Esophagus muscularis mucosa (tissue), 4 donors: ENCODE measurements around the gene FRMD4A. TPM values are rescaled to one million over a fixed set of nuclear protein-coding genes. Genes with fewer than 3 reads are reported as not detected.
"Not testable (repeated sequence)": the region's sequence is repeated elsewhere in the genome, so short reads cannot be mapped to it uniquely, and the experiment has no call there.

Experiments used
- DNase-seq: peaks from one replicate; pipeline ENCODE4 v3.0.0-alpha.2; 2017; ENCODE audit errors: extremely low spot score
- H3K27ac ChIP-seq, 4 donors: fragments of 200-600 bp; sonication (generic); replicated peaks in 1 of 4; 1 replicate in 3 of 4; 2 replicates in 1 of 4; pipeline ENCODE4 v1.5.1; 2016 to 2019; ENCODE audit warnings: mild to moderate bottlenecking in 1 of 4
- H3K27me3 ChIP-seq, 4 donors: fragments of 200-600 bp; sonication (generic); one replicate each; pipeline versions ENCODE4 v1.5.1 to v1.6.0; 2016 to 2019
- H3K36me3 ChIP-seq, 4 donors: fragments of 200-600 bp; sonication (generic); one replicate each; pipeline ENCODE4 v1.5.1; 2016 to 2019
- H3K4me1 ChIP-seq, 4 donors: fragments of 200-600 bp; sonication (generic); one replicate each; pipeline ENCODE4 v1.5.1; 2016 to 2019
- H3K4me3 ChIP-seq, 4 donors: fragments of 200-600 bp; sonication (generic); 1 replicate in 2 of 4; 2 replicates in 2 of 4; pipeline ENCODE4 v1.5.1; 2016 to 2019; ENCODE audit warnings: mild to moderate bottlenecking in 4 of 4, moderate library complexity in 1 of 4
- H3K9me3 ChIP-seq, 4 donors: fragments of 200-600 bp; sonication (generic); 1 replicate in 3 of 4; 2 replicates in 1 of 4; pipeline ENCODE4 v1.5.1; 2016 to 2019
- CTCF ChIP-seq, 3 experiments: fragments of 200-600 bp in 2 of 3; fragments of 450-650 bp in 1 of 3; sonication (generic) in 2 of 3; IDR thresholded peaks; one replicate each; pipeline ENCODE4 v1.5.1; 2017 to 2019; ENCODE audit warnings: antibody characterized with exemption in 3 of 3, mild to moderate bottlenecking in 2 of 3, moderate library complexity in 1 of 3
- EP300 ChIP-seq: sonication (generic); formaldehyde crosslinking; IDR thresholded peaks from one replicate; pipeline ENCODE4 v1.6.1; 2017; ENCODE audit warnings: antibody characterized with exemption
- POLR2A ChIP-seq: fragments of 450-650 bp; IDR thresholded peaks from one replicate; pipeline ENCODE4 v1.6.1; 2017; ENCODE audit warnings: antibody characterized with exemption, moderate library complexity, mild to moderate bottlenecking, low read depth
- POLR2AphosphoS5 ChIP-seq, 2 donors: sonication (generic); formaldehyde crosslinking; IDR thresholded peaks; one replicate each; pipeline ENCODE4 v1.6.1; 2017; ENCODE audit warnings: antibody characterized with exemption in 2 of 2
- WGBS: methylation state at CpG from one replicate; pipeline ENCODE4 v1.1.5; 2018; 5-methylcytosine and 5-hydroxymethylcytosine counted together
- intact Hi-C: fragments of 100-400 bp; cut with DNase I; formaldehyde crosslinking; loops from one replicate; pipeline ENCODE4 v1.15.1; 2023
- total RNA-seq, 4 donors: library from RNA; depleted of rRNA; stranded (reverse); fragments of >200 nt; gene quantifications; one replicate each; pipeline versions ENCODE4 v1.1.0 to v1.2.1, GENCODE V29; 2016

FRMD4A gene
- total RNA-seq, 4 donors from 2014 or later, result 17.0 to 28.8 (median 21.8) TPM

- no peaks in the 10 kb centered on the region for H3K27me3 ChIP-seq
- DNase-seq, result no peak
- 92% methylated on average over 1 of the region's 1 CpG for WGBS
Observed at GRCh38 chr10:13905281-13905680, 425.4 kb downstream of the FRMD4A start.

GRCh38 chr10:13904064-13904463 lies 426.7 kb downstream of the FRMD4A start:
- H3K4me3 ChIP-seq, result no peak overlapping the region
- H3K27ac ChIP-seq, result no peak overlapping the region
- H3K9me3 ChIP-seq, result no peaks in the 10 kb centered on the region
- intact Hi-C loops, result no loop called here
- WGBS, result 83% methylated on average over 16 of the region's 16 CpGs
- no peak for TF ChIP-seq CTCF (IDR thresholded peaks at IDR 0.05)
- TF ChIP-seq POLR2A, result no peak
- DNase-seq, result no peak
- H3K36me3 ChIP-seq, result no peaks in the 10 kb centered on the region
- no peaks in the 10 kb centered on the region for H3K27me3 ChIP-seq
- no peaks in the 10 kb centered on the region for H3K4me1 ChIP-seq

More at GRCh38 chr10:13905281-13905680, 425.4 kb downstream of the FRMD4A start:
- no peaks in the 10 kb centered on the region for H3K4me1 ChIP-seq
- no peaks in the 10 kb centered on the region for H3K36me3 ChIP-seq
- no peaks in the 10 kb centered on the region for H3K9me3 ChIP-seq
- intact Hi-C loops, result no loop called here
- no peak for TF ChIP-seq POLR2AphosphoS5 (IDR thresholded peaks at IDR 0.05)
- no peak for TF ChIP-seq EP300
- TF ChIP-seq POLR2A, result no peak
- no peak for TF ChIP-seq CTCF (IDR thresholded peaks at IDR 0.05)
- no peak overlapping the region for H3K27ac ChIP-seq
- no peak overlapping the region for H3K4me3 ChIP-seq

GRCh38 chr10:13902868-13903587 lies 427.7 kb downstream of the FRMD4A start:
- Histone ChIP-seq H3K9me3 (no peaks in the 10 kb centered on the region), H3K27ac (no peak overlapping the region), H3K4me3 (no peak overlapping the region), H3K36me3 (no peaks in the 10 kb centered on the region), H3K27me3 (no peaks in the 10 kb centered on the region), H3K4me1 (no peaks in the 10 kb centered on the region)
- no peak for DNase-seq
- TF ChIP-seq CTCF (IDR thresholded peaks at IDR 0.05), result no peak
- no peak for TF ChIP-seq POLR2AphosphoS5 (IDR thresholded peaks at IDR 0.05)
- no peak for TF ChIP-seq POLR2A
- TF ChIP-seq EP300, result no peak
- intact Hi-C loops, result no loop called here
- WGBS, result 94% methylated on average over 6 of the region's 6 CpGs

- intact Hi-C loops, result no loop called here
- no peak overlapping the region for H3K27ac ChIP-seq
- no peak overlapping the region for H3K4me3 ChIP-seq
- H3K4me1 ChIP-seq, result no peaks in the 10 kb centered on the region
- WGBS, result 99% methylated on average over 3 of the region's 3 CpGs
- no peak for DNase-seq
- H3K27me3 ChIP-seq, result no peaks in the 10 kb centered on the region
- no peaks in the 10 kb centered on the region for H3K9me3 ChIP-seq
- H3K36me3 ChIP-seq, result no peaks in the 10 kb centered on the region
- TF ChIP-seq POLR2A (no peak), CTCF (IDR thresholded peaks at IDR 0.05) (no peak), POLR2AphosphoS5 (IDR thresholded peaks at IDR 0.05) (no peak), EP300 (no peak)
Observed at GRCh38 chr10:13899941-13900340, 430.8 kb downstream of the FRMD4A start.

GRCh38 chr10:13896146-13896545 lies 434.6 kb downstream of the FRMD4A start:
- H3K4me3 ChIP-seq, H3K27ac ChIP-seq, DNase-seq, intact Hi-C loops, H3K9me3 ChIP-seq, H3K36me3 ChIP-seq, H3K27me3 ChIP-seq: not testable (repeated sequence)
- 95% methylated on average over 1 of the region's 1 CpG for WGBS
- H3K4me1 ChIP-seq, result peaks cover 14 to 20% (median 16%) of the 10 kb centered on the region in 4 donors
